ENCODE results near the gene ADAMTS3.
"Not testable (repeated sequence)": the region's sequence is repeated elsewhere in the genome, so short reads cannot be mapped to it uniquely, and the experiment has no call there.

ADAMTS3 gene

GRCh38 chr4:72467633-72468032 lies 101.4 kb downstream of the ADAMTS3 start:
- DNase-seq = no peak

GRCh38 chr4:72463724-72464123 lies 105.3 kb downstream of the ADAMTS3 start:
- DNase-seq = no peak

GRCh38 chr4:72457158-72457557 lies 111.9 kb downstream of the ADAMTS3 start:
- DNase-seq = no peak

GRCh38 chr4:72451349-72451748 lies 117.7 kb downstream of the ADAMTS3 start:
- DNase-seq = no peak

- no peak for DNase-seq
Observed at GRCh38 chr4:72449705-72450104, 119.3 kb downstream of the ADAMTS3 start.

- no peak for DNase-seq
Observed at GRCh38 chr4:72448231-72448630, 120.8 kb downstream of the ADAMTS3 start.

GRCh38 chr4:72446353-72447055 lies 122.5 kb downstream of the ADAMTS3 start:
- DNase-seq = no peak

- DNase-seq = no peak
Observed at GRCh38 chr4:72444092-72444491, 124.9 kb downstream of the ADAMTS3 start.

- DNase-seq = no peak
Observed at GRCh38 chr4:72442715-72443114, 126.3 kb downstream of the ADAMTS3 start.

GRCh38 chr4:72442147-72442546 lies 126.9 kb downstream of the ADAMTS3 start:
- DNase-seq = no peak

- DNase-seq = no peak
Observed at GRCh38 chr4:72440386-72440785, 128.6 kb downstream of the ADAMTS3 start.

- DNase-seq = no peak
Observed at GRCh38 chr4:72432975-72433374, 136.0 kb downstream of the ADAMTS3 start.

- DNase-seq = no peak
Observed at GRCh38 chr4:72432282-72432681, 136.7 kb downstream of the ADAMTS3 start.

- no peak for DNase-seq
Observed at GRCh38 chr4:72430988-72431387, 138.0 kb downstream of the ADAMTS3 start.

GRCh38 chr4:72430050-72430449 lies 139.0 kb downstream of the ADAMTS3 start:
- DNase-seq = no peak

GRCh38 chr4:72429397-72429889 lies 139.6 kb downstream of the ADAMTS3 start:
- DNase-seq = no peak

GRCh38 chr4:72427057-72427456 lies 142.0 kb downstream of the ADAMTS3 start:
- no peak for DNase-seq

- not testable (repeated sequence) for DNase-seq
Observed at GRCh38 chr4:72425908-72426307, 143.1 kb downstream of the ADAMTS3 start.

GRCh38 chr4:72424006-72424405 lies 145.0 kb downstream of the ADAMTS3 start:
- no peak for DNase-seq

GRCh38 chr4:72422416-72422815 lies 146.6 kb downstream of the ADAMTS3 start:
- DNase-seq = no peak

GRCh38 chr4:72418458-72418857 lies 150.6 kb downstream of the ADAMTS3 start:
- no peak for DNase-seq

- no peak for DNase-seq
Observed at GRCh38 chr4:72410158-72410557, 158.9 kb downstream of the ADAMTS3 start.

GRCh38 chr4:72408568-72408967 lies 160.5 kb downstream of the ADAMTS3 start:
- DNase-seq = no peak

GRCh38 chr4:72405417-72405816 lies 163.6 kb downstream of the ADAMTS3 start:
- DNase-seq = no peak

GRCh38 chr4:72397314-72397713 lies 171.7 kb downstream of the ADAMTS3 start:
- DNase-seq = no peak
